Tibial nerve (tissue), 3 donors: ENCODE results near the gene KDM4B.

Source experiments
- POLR2A ChIP-seq, 2 donors: fragments of 450-650 bp; IDR thresholded peaks; one replicate each; pipeline ENCODE4 v1.6.1; 2017; ENCODE audit warnings: antibody characterized with exemption in 2 of 2, mild to moderate bottlenecking in 2 of 2, moderate library complexity in 2 of 2
- TF ChIP-seq, protein P1 (sequence below), 5 experiments: fragments of 200-600 bp in 3 of 5; fragments of 450-650 bp in 2 of 5; sonication (generic) in 3 of 5; IDR thresholded peaks; one replicate each; pipeline ENCODE4 v1.5.1; 2016 to 2019; ENCODE audit warnings: antibody characterized with exemption in 5 of 5, mild to moderate bottlenecking in 3 of 5, moderate library complexity in 2 of 5

DNA sequence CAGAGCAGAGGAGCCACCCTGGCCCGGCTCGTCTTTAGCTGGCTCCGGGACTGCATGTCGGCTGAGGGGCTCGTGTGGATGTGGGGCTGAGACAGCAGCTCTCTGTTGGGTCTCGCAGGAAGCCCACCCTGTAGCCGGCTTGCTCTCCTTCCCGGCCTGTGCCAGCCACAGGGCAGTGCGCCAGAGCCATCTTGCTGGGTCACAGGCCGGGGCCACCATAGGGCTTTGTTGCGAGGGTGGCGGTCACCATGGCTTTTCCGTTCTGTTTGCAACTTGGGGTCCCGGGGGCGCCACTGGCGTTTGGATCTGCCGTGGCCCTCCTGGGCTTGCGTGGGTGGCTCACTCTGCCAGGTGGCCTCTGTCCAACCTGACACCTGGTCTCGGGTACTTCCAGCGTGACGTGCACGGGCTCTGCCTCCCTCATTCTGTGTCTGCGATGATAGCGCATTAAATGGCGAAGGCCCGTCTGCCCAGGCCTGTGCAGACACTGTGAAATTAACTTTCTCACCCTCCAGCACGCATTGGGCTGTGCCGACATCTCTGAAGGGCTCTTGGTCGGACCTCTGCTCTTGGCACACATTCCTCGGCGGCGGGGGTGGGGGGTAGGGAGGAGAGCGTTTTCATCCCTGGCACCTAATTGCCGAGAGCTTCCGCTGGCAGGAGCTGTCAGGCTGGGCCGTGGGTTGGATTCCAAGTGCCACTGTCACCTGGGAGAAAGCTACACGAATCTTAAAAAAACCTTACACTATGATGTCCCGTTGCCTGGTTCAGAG lies 95.1 kb downstream of the KDM4B start:
- TF ChIP-seq, protein P1, sequence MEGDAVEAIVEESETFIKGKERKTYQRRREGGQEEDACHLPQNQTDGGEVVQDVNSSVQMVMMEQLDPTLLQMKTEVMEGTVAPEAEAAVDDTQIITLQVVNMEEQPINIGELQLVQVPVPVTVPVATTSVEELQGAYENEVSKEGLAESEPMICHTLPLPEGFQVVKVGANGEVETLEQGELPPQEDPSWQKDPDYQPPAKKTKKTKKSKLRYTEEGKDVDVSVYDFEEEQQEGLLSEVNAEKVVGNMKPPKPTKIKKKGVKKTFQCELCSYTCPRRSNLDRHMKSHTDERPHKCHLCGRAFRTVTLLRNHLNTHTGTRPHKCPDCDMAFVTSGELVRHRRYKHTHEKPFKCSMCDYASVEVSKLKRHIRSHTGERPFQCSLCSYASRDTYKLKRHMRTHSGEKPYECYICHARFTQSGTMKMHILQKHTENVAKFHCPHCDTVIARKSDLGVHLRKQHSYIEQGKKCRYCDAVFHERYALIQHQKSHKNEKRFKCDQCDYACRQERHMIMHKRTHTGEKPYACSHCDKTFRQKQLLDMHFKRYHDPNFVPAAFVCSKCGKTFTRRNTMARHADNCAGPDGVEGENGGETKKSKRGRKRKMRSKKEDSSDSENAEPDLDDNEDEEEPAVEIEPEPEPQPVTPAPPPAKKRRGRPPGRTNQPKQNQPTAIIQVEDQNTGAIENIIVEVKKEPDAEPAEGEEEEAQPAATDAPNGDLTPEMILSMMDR (IDR thresholded peaks at IDR 0.05), result no peak
- no peak for TF ChIP-seq POLR2A (IDR thresholded peaks at IDR 0.05)
